HCT116 (cell line): ENCODE data around the gene PRMT5. TPM values are rescaled to one million over a fixed set of nuclear protein-coding genes. Genes with fewer than 3 reads are reported as not detected.

Experiments used
- ATAC-seq: fragments of 200-7000 bp; cut with Tn5 transposase; 2 replicates; pipeline ENCODE4 v1.9.1; 2020; ENCODE audit warnings: mild to moderate bottlenecking, moderate library complexity
- BruUV-seq: library from RNA; stranded (reverse); fragments of 400-500 nt; replicated peaks from 2 replicates; lab custom pipeline; 2021; lab: Mats Ljungman, UMichigan
- CTCF ChIA-PET: fragments of 300-600 bp; sonication (Branson Sonifier 250); formaldehyde crosslinking; loops from one replicate; lab custom pipeline; 2021; ENCODE audit warnings: antibody characterized with exemption; lab: Charles Lee
- POLR2A ChIA-PET: fragments of 300-600, 350-600 bp; sonication (Branson Sonifier 250); formaldehyde crosslinking; loops from one replicate; lab custom pipeline; 2021; ENCODE audit warnings: antibody characterized with exemption; lab: Charles Lee
- RAD21 ChIA-PET, 2 experiments: fragments of 300-600 bp; sonication (Branson Sonifier 250); formaldehyde crosslinking; loops; one replicate each; lab custom pipeline; 2023; ENCODE audit warnings: low total read pairs in 2 of 2; ENCODE audit not compliant: uncharacterized antibody in 2 of 2, unreplicated experiment in 2 of 2, low non-redundant PET in 1 of 2; lab: Charles Lee
- DNase-seq: peaks from one replicate; pipeline ENCODE4 v3.0.0-alpha.2; 2010; ENCODE audit warnings: low read depth, low spot score
- H2AFZ ChIP-seq: fragments of 200-600 bp; shearing (Covaris generic), sonication (generic); 2 replicates; pipeline ENCODE4 v1.6.1; 2017; ENCODE audit warnings: low read depth, mixed run types, mixed read lengths, antibody characterized with exemption, low read length; ENCODE audit not compliant: poor library complexity, severe bottlenecking
- H3K27ac ChIP-seq: 2 replicates; pipeline ENCODE4 v1.5.1; 2012; ENCODE audit warnings: low read depth, low read length
- H3K27me3 ChIP-seq: fragments of 200-600 bp; sonication (generic); 2 replicates; pipeline ENCODE4 v1.6.1; 2016; ENCODE audit warnings: mixed run types, low read length, mixed read lengths; ENCODE audit not compliant: insufficient read depth
- H3K36me3 ChIP-seq, 2 experiments: fragments of 200-500 bp in 1 of 2; fragments of 200-600 bp in 1 of 2; sonication (Bioruptor generic) in 1 of 2; sonication (generic) in 1 of 2; 2 replicates each; pipeline versions ENCODE4 v1.5.1 to v1.6.1; 2014 to 2016; ENCODE audit warnings: low read length in 2 of 2, inconsistent platforms in 1 of 2, mixed read lengths in 1 of 2, mixed run types in 1 of 2; ENCODE audit not compliant: insufficient read depth in 2 of 2, control insufficient read depth in 1 of 2
- H3K4me1 ChIP-seq, 2 experiments: fragments of 200-600 bp in 1 of 2; sonication (generic) in 1 of 2; 2 replicates each; pipeline versions ENCODE4 v1.5.1 to v1.6.1; 2012 to 2017; ENCODE audit warnings: low read length in 2 of 2, inconsistent platforms in 1 of 2, mild to moderate bottlenecking in 1 of 2, mixed read lengths in 1 of 2, mixed run types in 1 of 2, moderate library complexity in 1 of 2; ENCODE audit not compliant: insufficient read depth in 2 of 2, control insufficient read depth in 1 of 2
- H3K4me2 ChIP-seq: fragments of 200-600 bp; sonication (generic); 2 replicates; pipeline ENCODE4 v1.6.1; 2017; ENCODE audit warnings: mixed run types, low read length, mixed read lengths
- H3K4me3 ChIP-seq, 2 experiments: fragments of 200-600 bp in 1 of 2; sonication (generic) in 1 of 2; replicated peaks in 1 of 2; 2 replicates each; pipeline ENCODE4 v1.5.1; 2011 to 2016; ENCODE audit warnings: low read length in 2 of 2, control low read depth in 1 of 2, low read depth in 1 of 2, mild to moderate bottlenecking in 1 of 2, mixed read lengths in 1 of 2, mixed run types in 1 of 2
- H3K79me2 ChIP-seq: fragments of 200-600 bp; sonication (generic); 2 replicates; pipeline ENCODE4 v1.6.1; 2017; ENCODE audit warnings: mild to moderate bottlenecking, mixed run types, low read length, moderate library complexity, mixed read lengths; ENCODE audit not compliant: insufficient read depth
- H3K9ac ChIP-seq: fragments of 200-600 bp; sonication (generic); 2 replicates; pipeline ENCODE4 v1.6.1; 2016; ENCODE audit warnings: low read length, mixed read lengths
- H3K9me2 ChIP-seq: fragments of 200-600 bp; sonication (generic), shearing (Covaris generic); 2 replicates; pipeline ENCODE4 v1.6.1; 2017; ENCODE audit warnings: mixed run types, mild to moderate bottlenecking, moderate library complexity; ENCODE audit not compliant: insufficient read depth
- H3K9me3 ChIP-seq, 2 experiments: fragments of 200-500 bp in 1 of 2; fragments of 200-600 bp in 1 of 2; sonication (Bioruptor generic) in 1 of 2; sonication (generic) in 1 of 2; 2 replicates each; pipeline ENCODE4 v1.6.1; 2014 to 2017; ENCODE audit warnings: low read length in 2 of 2, mixed read lengths in 2 of 2, inconsistent platforms in 1 of 2, low read depth in 1 of 2, mild to moderate bottlenecking in 1 of 2, mixed run types in 1 of 2, moderate library complexity in 1 of 2; ENCODE audit not compliant: control insufficient read depth in 1 of 2, insufficient read depth in 1 of 2
- H4K20me1 ChIP-seq: fragments of 200-600 bp; sonication (generic), shearing (Covaris generic); 2 replicates; pipeline ENCODE4 v1.6.1; 2017; ENCODE audit warnings: mixed run types, mild to moderate bottlenecking, moderate library complexity; ENCODE audit not compliant: insufficient read depth
- CTCF ChIP-seq, 3 experiments: fragments of 200-600 bp in 1 of 3; sonication (generic) in 1 of 3; IDR thresholded peaks in 2 of 3; conservative IDR thresholded peaks in 1 of 3; 2 replicates each; pipeline ENCODE4 v1.5.1; 2012 to 2017; ENCODE audit warnings: low read depth in 2 of 3, low read length in 2 of 3, antibody characterized with exemption in 1 of 3, borderline replicate concordance in 1 of 3, control low read depth in 1 of 3, mild to moderate bottlenecking in 1 of 3, mixed read lengths in 1 of 3, mixed run types in 1 of 3, moderate library complexity in 1 of 3; ENCODE audit not compliant: insufficient read depth in 1 of 3
- EZH2 ChIP-seq: fragments of 200-600 bp; sonication (generic); IDR thresholded peaks from 2 replicates; pipeline ENCODE4 v1.6.1; 2017; ENCODE audit warnings: antibody characterized with exemption, mixed run types
- JUND ChIP-seq: IDR thresholded peaks from 2 replicates; pipeline ENCODE4 v1.6.1; 2012
- POLR2AphosphoS5 ChIP-seq: IDR thresholded peaks from 2 replicates; pipeline ENCODE4 v1.6.1; 2011; ENCODE audit warnings: mild to moderate bottlenecking, low read depth, low read length, moderate library complexity
- RAD21 ChIP-seq: IDR thresholded peaks from 2 replicates; pipeline ENCODE4 v1.6.1; 2012; ENCODE audit warnings: low read depth, mild to moderate bottlenecking
- SRF ChIP-seq: IDR thresholded peaks from 2 replicates; pipeline ENCODE4 v1.6.1; 2012; ENCODE audit warnings: low read depth
- ZFX ChIP-seq: fragments of 450-650 bp; IDR thresholded peaks from 2 replicates; pipeline ENCODE4 v1.6.1; 2017
- ZNF274 ChIP-seq: fragments of 200-500 bp; sonication (Bioruptor generic); IDR thresholded peaks from 2 replicates; pipeline ENCODE4 v1.6.1; 2014; ENCODE audit warnings: mild to moderate bottlenecking, low read depth, low read length, inconsistent platforms
- intact Hi-C: fragments of 100-400 bp; cut with micrococcal nuclease; formaldehyde crosslinking; loops from 2 replicates; pipeline ENCODE4 v1.10.0; 2022
- total RNA-seq: library from RNA; stranded (reverse); gene quantifications from one replicate; pipeline ENCODE4 v1.2.1, GENCODE V29; 2021; ENCODE audit not compliant: unreplicated experiment

The PRMT5 gene
- total RNA-seq, 1 experiment from 2014 or later: 186 TPM

- ChIA-PET CTCF (interaction anchor here (1.0 to 1.5 kb wide), 2 partner anchors 12 to 41 kb away, joined by 3 read pairs; partner anchors contain the start of gene HAUS4), POLR2A (no interaction called here), RAD21 (no interaction called here)
- no peaks in the 10 kb centered on the region for H3K9me2 ChIP-seq
- H3K79me2 ChIP-seq: no peaks in the 10 kb centered on the region
- BruUV-seq: no TSS peak
- no peak overlapping the region for H3K27ac ChIP-seq
- 0 out of 2 replicates have a peak, but pooled peaks have one; percentile 3 for ATAC-seq
- H4K20me1 ChIP-seq: no peaks in the 10 kb centered on the region
- no peaks in the 10 kb centered on the region for H3K27me3 ChIP-seq
- H3K4me3 ChIP-seq: no peak overlapping the region
- H3K9ac ChIP-seq: no peak overlapping the region
- no peak for DNase-seq
- peaks cover 0 to 24% of the 10 kb centered on the region in 2 experiments; a peak in 2 of 4 replicates for H3K36me3 ChIP-seq
- no peak for TF ChIP-seq ZFX
- H2AFZ ChIP-seq: no peak overlapping the region
- H3K4me2 ChIP-seq: peak overlapping the region; percentile 32; the same call in 1 of the 2 replicates
- peaks cover 7 to 12% of the 10 kb centered on the region in 2 experiments; a peak in 3 of 4 replicates for H3K4me1 ChIP-seq
- no peaks in the 10 kb centered on the region for H3K9me3 ChIP-seq
- intact Hi-C loops: no loop called here
Observed at GRCh38 chr14:22945642-22946041, 16.5 kb upstream of the PRMT5 start.

- no peak overlapping the region for H2AFZ ChIP-seq
- ATAC-seq (no peak), DNase-seq (no peak)
- no peaks in the 10 kb centered on the region for H4K20me1 ChIP-seq
- no peaks in the 10 kb centered on the region for H3K36me3 ChIP-seq
- TF ChIP-seq CTCF (IDR thresholded peaks at IDR 0.05 in 2 of 3, conservative IDR thresholded peaks at IDR 0.05 in 1 of 3; ENCODE audit: borderline replicate concordance in 1 of 3, insufficient read depth in 1 of 3, low read depth in 2 of 3, low read length in 2 of 3): no peak
- TF ChIP-seq RAD21: no peak
- TF ChIP-seq POLR2AphosphoS5: no peak
- TF ChIP-seq JUND: no peak
- no peak for TF ChIP-seq ZNF274
- TF ChIP-seq SRF: no peak
- TF ChIP-seq EZH2: no peak
- POLR2A ChIA-PET: no interaction called here
- no peaks in the 10 kb centered on the region for H3K9me2 ChIP-seq
- H3K4me1 ChIP-seq: peaks cover 13 to 14% of the 10 kb centered on the region in 2 experiments
- intact Hi-C loops: no loop called here
- no peaks in the 10 kb centered on the region for H3K27me3 ChIP-seq
- no peak overlapping the region for H3K4me2 ChIP-seq
- CTCF ChIA-PET: interaction anchor here (2.1 kb wide), 1 partner anchor 10 kb away, joined by 6 read pairs; the partner anchor contains the start of gene PRMT5
- H3K27ac ChIP-seq: no peak overlapping the region
- BruUV-seq: no TSS peak
- H3K9me3 ChIP-seq: no peaks in the 10 kb centered on the region
- no peak overlapping the region for H3K4me3 ChIP-seq
- RAD21 ChIA-PET: no interaction called here
- H3K9ac ChIP-seq: no peak overlapping the region
- no peaks in the 10 kb centered on the region for H3K79me2 ChIP-seq
Observed at GRCh38 chr14:22939684-22940083, 10.5 kb upstream of the PRMT5 start.
